MM.1S (cell line): ENCODE results near the gene ACOX3.

Source experiments
- CTCF ChIP-seq: fragments of 300-600 bp; sonication (generic); IDR thresholded peaks from 2 replicates; pipeline ENCODE4 v1.5.1; 2016; ENCODE audit warnings: antibody characterized with exemption, low read length, mixed read lengths
- EZH2 ChIP-seq: fragments of 300-600 bp; sonication (generic); optimal IDR thresholded peaks from 2 replicates; pipeline ENCODE3; 2017; ENCODE audit warnings: low read depth, mild to moderate bottlenecking, antibody characterized with exemption, low read length, mixed read lengths
- EZH2phosphoT487 ChIP-seq: fragments of 300-600 bp; sonication (generic); IDR thresholded peaks from 2 replicates; pipeline ENCODE4 v1.6.1; 2018; ENCODE audit warnings: antibody characterized with exemption, low read length

GRCh38 chr4:8342651-8343261 lies 97.8 kb downstream of the ACOX3 start:
- TF ChIP-seq CTCF: no peak; the same call in 1 of the 2 replicates
- TF ChIP-seq EZH2: no peak
- TF ChIP-seq EZH2phosphoT487: no peak
